NCI-H524 (cell line): ENCODE data around the gene ATXN1.

Experiments used
- DNase-seq, 2 experiments: peaks; one replicate each; lab custom pipeline; 2025; lab: John Stamatoyannopoulos, UW

Gene ATXN1

GRCh38 chr6:16783509-16783908, 22.2 kb upstream of the ATXN1 start:
- no peak for DNase-seq

- no peak for DNase-seq
Measured at GRCh38 chr6:16782278-16782677, 21.0 kb upstream of the ATXN1 start.

GRCh38 chr6:16781348-16782169, 20.3 kb upstream of the ATXN1 start:
- no peak for DNase-seq

GRCh38 chr6:16778521-16778920, 17.3 kb upstream of the ATXN1 start:
- DNase-seq: no peak

- no peak for DNase-seq
Measured at GRCh38 chr6:16777794-16778193, 16.5 kb upstream of the ATXN1 start.

- no peak for DNase-seq
Measured at GRCh38 chr6:16776394-16777017, 15.2 kb upstream of the ATXN1 start.

GRCh38 chr6:16774437-16774836, 13.2 kb upstream of the ATXN1 start:
- no peak for DNase-seq

- no peak for DNase-seq
Measured at GRCh38 chr6:16773362-16773761, 12.1 kb upstream of the ATXN1 start.

GRCh38 chr6:16770701-16771569, 9.7 kb upstream of the ATXN1 start:
- peak in 1 of 2 experiments; percentile 77 for DNase-seq

- DNase-seq: no peak
Measured at GRCh38 chr6:16769986-16770376, 8.7 kb upstream of the ATXN1 start.

GRCh38 chr6:16769131-16769985, 8.1 kb upstream of the ATXN1 start:
- no peak for DNase-seq

GRCh38 chr6:16768477-16768830, 7.2 kb upstream of the ATXN1 start:
- DNase-seq: no peak

- no peak for DNase-seq
Measured at GRCh38 chr6:16767765-16768476, 6.7 kb upstream of the ATXN1 start.

- DNase-seq: no peak
Measured at GRCh38 chr6:16766836-16767745, 5.8 kb upstream of the ATXN1 start.

- DNase-seq: no peak
Measured at GRCh38 chr6:16766043-16766536, 4.8 kb upstream of the ATXN1 start.

- no peak for DNase-seq
Measured at GRCh38 chr6:16765235-16765634, 4.0 kb upstream of the ATXN1 start.

GRCh38 chr6:16764188-16764950, 3.1 kb upstream of the ATXN1 start:
- peak in 1 of 2 experiments; percentile 39 for DNase-seq

GRCh38 chr6:16762550-16763477, 1.6 kb upstream of the ATXN1 start:
- DNase-seq: peak in 1 of 2 experiments; percentile 63
